GM12892 (cell line): ENCODE data around the gene RBKS.

ENCODE experiments used
- POLR2A ChIP-seq: IDR thresholded peaks from 2 replicates; pipeline ENCODE4 v1.6.1; 2011; ENCODE audit warnings: low read depth, low read length, control low read depth
- POLR2AphosphoS5 ChIP-seq: IDR thresholded peaks from 2 replicates; pipeline ENCODE4 v1.6.1; 2011; ENCODE audit warnings: low read depth, low read length, control low read depth
- TAF1 ChIP-seq: IDR thresholded peaks from 2 replicates; pipeline ENCODE4 v1.6.1; 2011; ENCODE audit warnings: low read depth, mild to moderate bottlenecking, control low read depth, low read length, borderline replicate concordance

DNA sequence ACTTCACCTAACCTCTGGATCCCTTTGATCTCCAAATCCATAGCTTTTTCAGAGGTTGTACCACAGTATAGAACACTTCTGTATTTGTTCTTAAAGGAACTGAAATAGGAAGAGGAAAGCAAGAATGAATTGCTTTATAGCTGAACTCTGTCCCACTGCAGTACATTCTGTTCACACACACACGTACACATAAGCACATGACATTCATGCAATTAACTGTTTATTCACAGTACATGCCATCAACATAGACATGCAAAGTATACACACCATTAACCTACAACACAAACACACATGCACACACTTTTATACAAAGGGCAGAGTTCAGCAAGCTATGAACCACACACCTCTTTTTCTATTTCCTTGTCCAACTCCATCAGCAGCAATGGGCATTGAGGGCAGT lies 75.4 kb downstream of the RBKS start:
- TF ChIP-seq POLR2A = no peak
- TF ChIP-seq POLR2AphosphoS5 = no peak
- no peak for TF ChIP-seq TAF1
